Mucosa of gallbladder (tissue), 1 donor: Measurements from ENCODE around the gene MPP7. TPM values are rescaled to one million over a fixed set of nuclear protein-coding genes. Genes with fewer than 3 reads are reported as not detected.

ENCODE experiments used
- DNase-seq: peaks from one replicate; pipeline ENCODE4 v3.0.0-alpha.2; 2020; ENCODE audit warnings: low spot score
- total RNA-seq: library from RNA; stranded (reverse); gene quantifications from one replicate; pipeline ENCODE4 v1.2.1, GENCODE V29; 2021
- donor health status: DM: no; HTN: no; CAD: no.

The MPP7 gene
- total RNA-seq, 1 donor from 2014 or later, result 47.5 TPM

DNA sequence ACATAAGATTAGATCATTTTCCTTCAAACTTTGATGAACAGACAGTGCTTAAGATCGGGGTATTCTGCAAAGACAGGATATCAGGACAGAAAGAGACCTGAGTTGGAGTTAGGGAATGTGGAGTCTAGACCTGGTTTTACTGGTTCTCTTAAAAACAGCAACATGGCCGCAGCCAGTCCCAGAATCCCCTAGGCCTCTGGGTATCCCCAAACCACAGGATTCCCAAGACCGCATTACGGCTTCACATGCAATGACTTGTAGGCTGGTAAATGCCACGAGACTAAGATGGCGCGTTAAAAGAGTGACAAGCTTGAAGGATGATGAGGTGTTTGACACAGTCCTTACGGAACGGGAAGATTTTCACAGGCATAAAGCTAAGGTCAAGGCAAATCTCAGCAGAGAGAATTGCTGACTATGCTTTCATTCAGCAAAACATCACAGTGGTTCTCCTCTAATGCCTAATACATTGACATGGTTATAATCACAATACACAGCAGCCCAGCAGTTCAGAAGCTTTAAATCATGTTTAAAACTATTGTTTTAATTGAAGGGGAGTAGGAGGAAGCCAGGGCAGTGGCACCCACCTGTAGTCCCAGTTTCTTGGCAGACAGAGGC lies 32.9 kb downstream of the MPP7 start:
- DNase-seq, result no peak

DNA sequence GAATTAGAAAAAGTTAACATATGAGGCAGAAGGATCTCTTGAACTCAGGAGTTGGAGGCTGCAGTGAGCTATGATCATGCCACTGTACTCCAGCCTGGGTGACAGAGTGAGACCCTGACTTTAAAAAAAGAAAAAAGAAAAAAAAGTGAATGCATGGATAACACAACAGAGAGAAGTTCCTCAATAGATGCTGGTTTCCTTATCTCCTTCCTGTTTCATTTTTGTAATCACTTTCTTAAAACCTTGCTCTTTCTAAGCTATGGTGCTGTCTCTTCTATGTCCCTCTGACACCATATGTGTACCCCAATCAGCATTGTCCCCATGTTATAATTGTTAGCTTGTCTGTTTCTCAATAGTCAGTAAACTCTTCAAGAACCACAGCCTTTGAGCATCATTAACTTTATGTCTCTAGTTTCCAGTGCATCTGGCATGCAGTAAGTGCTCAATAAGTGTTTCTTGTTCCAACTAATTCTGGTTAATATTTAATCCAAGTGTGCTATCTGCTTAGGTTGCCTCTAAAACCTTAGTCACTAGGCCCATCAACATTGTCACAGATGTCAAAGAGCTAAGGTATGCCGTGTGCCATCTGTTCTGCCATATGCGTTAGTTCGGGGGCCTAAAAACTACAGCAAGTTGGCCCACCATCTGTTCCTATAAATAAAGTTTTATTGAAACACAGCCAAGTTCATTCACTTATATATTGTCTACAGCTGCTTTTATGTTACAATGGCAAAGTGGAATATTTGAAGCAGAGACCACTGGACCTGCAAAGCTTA lies 36.2 kb downstream of the MPP7 start:
- no peak for DNase-seq

DNA sequence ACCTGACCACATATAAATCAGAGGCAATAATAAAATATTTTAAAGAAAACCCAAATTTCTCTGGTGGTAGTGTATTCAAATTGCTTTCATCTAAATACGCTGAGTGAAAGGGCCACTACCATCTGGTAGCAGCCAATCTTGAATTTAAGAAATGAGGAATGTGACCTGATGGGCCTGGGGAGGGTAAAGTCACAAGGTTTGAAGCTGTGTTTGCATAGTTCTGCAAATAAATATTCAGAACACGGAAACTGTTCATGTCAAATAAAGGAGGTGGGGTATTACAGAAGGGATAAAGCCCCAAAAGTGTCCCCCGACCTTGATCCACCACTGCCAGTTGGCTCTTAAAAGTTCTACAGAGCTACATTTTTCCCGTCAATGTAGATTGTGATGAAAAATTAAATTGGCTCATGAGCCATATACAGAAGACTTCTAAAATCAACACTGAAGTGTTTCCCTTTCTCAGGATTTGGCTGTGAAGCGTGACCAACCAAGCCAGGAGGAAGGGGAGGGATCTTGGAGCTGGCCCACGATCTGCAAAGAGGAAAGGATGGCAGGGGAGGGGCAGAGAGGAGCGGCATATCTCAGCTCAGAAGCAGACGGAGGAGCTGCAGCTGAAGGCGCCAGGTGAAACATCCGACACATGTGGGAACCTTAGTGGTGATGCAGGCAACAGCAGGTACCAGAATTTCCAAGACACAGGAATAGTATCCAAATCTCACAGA lies 39.6 kb downstream of the MPP7 start:
- peak; percentile 52 for DNase-seq

DNA sequence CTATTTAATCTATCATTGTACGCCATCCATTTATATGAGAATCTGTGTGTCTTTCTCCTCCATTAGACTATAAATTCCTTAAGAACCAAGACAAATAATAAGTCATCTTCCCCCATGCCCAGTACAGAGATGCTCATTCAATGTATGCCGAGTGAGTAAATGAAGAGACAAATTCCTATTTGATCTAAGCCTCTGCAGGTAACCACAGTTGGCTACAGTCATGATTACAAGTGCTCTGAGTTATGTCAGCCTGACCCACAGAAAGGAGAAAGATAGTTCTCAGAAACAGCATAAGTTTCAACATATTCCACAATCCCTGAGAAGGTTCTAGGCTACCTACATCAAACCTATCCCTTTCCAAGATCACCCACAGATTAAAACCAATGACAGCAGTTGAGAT lies 46.1 kb downstream of the MPP7 start:
- DNase-seq, result no peak

DNA sequence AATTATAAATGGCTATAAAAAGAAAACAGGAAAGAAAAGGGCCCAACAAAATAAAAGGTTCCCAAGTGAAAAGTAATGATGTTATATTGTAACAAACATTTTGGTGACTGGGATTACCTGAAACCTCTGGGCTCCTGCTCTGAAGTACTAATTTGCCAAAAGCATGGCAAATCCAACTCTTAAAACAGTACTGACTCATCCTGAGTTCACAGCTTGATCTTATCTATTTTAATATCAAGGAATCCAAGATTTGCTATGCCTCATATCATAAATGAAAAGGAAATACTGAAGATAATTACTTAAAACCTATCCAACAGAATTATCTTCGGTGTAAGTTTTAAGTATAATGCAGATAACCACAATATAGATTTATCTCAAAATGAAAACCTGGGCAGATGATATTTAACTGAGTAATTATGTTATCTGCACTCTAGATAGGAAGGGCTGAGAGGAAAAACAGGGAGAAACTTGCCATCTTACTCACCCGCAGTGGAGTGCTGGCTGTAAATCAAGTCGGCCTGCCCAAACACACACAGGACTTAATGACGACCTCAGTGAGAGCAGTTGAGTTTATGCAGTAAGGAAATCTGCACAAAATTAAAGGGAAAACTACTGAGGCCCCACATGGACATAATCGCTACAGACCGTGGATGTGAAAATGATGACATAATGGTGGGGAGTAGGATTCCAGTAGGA lies 48.4 kb downstream of the MPP7 start:
- DNase-seq, result peak; percentile 25

DNA sequence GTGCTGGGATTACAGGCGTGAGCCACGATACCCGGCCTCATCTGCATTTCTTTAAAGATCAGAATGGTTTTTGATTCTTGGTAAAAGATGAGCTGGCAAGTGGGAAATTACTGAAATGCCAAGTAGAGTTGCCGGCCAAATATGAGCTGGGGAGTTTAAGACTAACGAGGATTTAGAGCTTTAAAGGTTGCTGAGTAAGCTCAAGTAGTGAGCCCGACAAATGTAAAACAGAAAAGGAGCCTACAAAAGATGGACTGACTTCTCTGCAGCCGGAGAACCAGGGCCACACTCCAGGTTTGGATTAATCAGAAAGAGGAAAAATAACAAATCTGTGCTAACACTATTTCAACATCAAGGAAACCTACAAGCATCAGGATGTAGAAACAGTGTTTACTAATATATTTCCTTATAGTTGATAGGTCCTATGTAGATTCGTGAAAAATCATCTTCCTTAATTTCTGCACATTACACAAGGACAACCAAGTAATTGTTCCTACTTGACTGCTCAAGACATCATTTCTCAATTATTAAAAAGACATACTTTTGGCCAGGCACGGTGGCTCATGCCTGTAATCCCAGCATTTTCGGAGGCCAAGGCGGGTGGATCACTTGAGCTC lies 49.6 kb downstream of the MPP7 start:
- no peak for DNase-seq

Other genes starting within 250 kb of the MPP7 start
- gene WAC, start 230.1 kb upstream of the MPP7 start, total RNA-seq, result 119 TPM